MM.1S (cell line): ENCODE data around the gene LEFTY1.

ENCODE experiments used
- CTCF ChIP-seq: fragments of 300-600 bp; sonication (generic); IDR thresholded peaks from 2 replicates; pipeline ENCODE4 v1.5.1; 2016; ENCODE audit warnings: antibody characterized with exemption, low read length, mixed read lengths
- EZH2 ChIP-seq: fragments of 300-600 bp; sonication (generic); optimal IDR thresholded peaks from 2 replicates; pipeline ENCODE3; 2017; ENCODE audit warnings: low read depth, mild to moderate bottlenecking, antibody characterized with exemption, low read length, mixed read lengths
- EZH2phosphoT487 ChIP-seq: fragments of 300-600 bp; sonication (generic); IDR thresholded peaks from 2 replicates; pipeline ENCODE4 v1.6.1; 2018; ENCODE audit warnings: antibody characterized with exemption, low read length

- no peak for TF ChIP-seq CTCF
- no peak for TF ChIP-seq EZH2
- TF ChIP-seq EZH2phosphoT487, result no peak
Observed at GRCh38 chr1:225861834-225862580, 26.9 kb downstream of the LEFTY1 start.
